Activated CD8-positive, alpha-beta T cell treated with anti-CD3 and anti-CD28 coated beads for 36 hours (primary cell): ENCODE results near the gene ARMH3. TPM values are rescaled to one million over a fixed set of nuclear protein-coding genes. Genes with fewer than 3 reads are reported as not detected.
A peak's percentile ranks its signal among the peaks of the same experiment; 100 is the strongest.

ENCODE experiments used
- ATAC-seq: fragments of 200-7000 bp; cut with Tn5 transposase; one replicate; pipeline ENCODE4 v1.10.0; 2021; ENCODE audit warnings: mild to moderate bottlenecking, moderate library complexity
- CTCF ChIA-PET: fragments of 350-600 bp; sonication (Branson Sonifier 250); formaldehyde crosslinking; loops from one replicate; lab custom pipeline; 2021; ENCODE audit warnings: antibody characterized with exemption; lab: Charles Lee
- POLR2A ChIA-PET: fragments of 350-600 bp; sonication (Branson Sonifier 250); formaldehyde crosslinking; loops from one replicate; lab custom pipeline; 2021; ENCODE audit warnings: antibody characterized with exemption; lab: Charles Lee
- DNase-seq: peaks from one replicate; pipeline ENCODE4 v3.0.0-alpha.2; 2020
- H3K27ac Mint-ChIP-seq: one replicate; pipeline ENCODE4 v1.8.0; 2021; ENCODE audit warnings: mild to moderate bottlenecking, mixed read lengths
- H3K27me3 Mint-ChIP-seq: one replicate; pipeline ENCODE4 v1.8.0; 2021; ENCODE audit warnings: mixed read lengths
- H3K36me3 Mint-ChIP-seq: one replicate; pipeline ENCODE4 v1.8.0; 2021; ENCODE audit warnings: low read depth, mixed read lengths
- H3K4me1 Mint-ChIP-seq: one replicate; pipeline ENCODE4 v1.8.0; 2021; ENCODE audit warnings: low read depth, mixed read lengths
- H3K4me3 Mint-ChIP-seq: one replicate; pipeline ENCODE4 v1.8.0; 2021; ENCODE audit warnings: mild to moderate bottlenecking, moderate library complexity, mixed read lengths
- H3K9me3 Mint-ChIP-seq: one replicate; pipeline ENCODE4 v1.8.0; 2021; ENCODE audit warnings: mixed read lengths
- intact Hi-C: fragments of 100-400 bp; cut with micrococcal nuclease; formaldehyde crosslinking; loops from one replicate; pipeline ENCODE4 v1.10.0; 2022
- total RNA-seq, 2 experiments: library from RNA; stranded (reverse); gene quantifications; one replicate each; pipeline ENCODE4 v1.2.3, GENCODE V29; 2021
- TF ChIP-seq, protein P1 (sequence below): fragments of 200-600 bp; IDR thresholded peaks from one replicate; pipeline ENCODE4 v1.8.0; 2022; ENCODE audit warnings: antibody characterized with exemption, mild to moderate bottlenecking

The ARMH3 gene
- total RNA-seq, 2 experiments from 2014 or later = 16.2 to 18.4 TPM

DNA sequence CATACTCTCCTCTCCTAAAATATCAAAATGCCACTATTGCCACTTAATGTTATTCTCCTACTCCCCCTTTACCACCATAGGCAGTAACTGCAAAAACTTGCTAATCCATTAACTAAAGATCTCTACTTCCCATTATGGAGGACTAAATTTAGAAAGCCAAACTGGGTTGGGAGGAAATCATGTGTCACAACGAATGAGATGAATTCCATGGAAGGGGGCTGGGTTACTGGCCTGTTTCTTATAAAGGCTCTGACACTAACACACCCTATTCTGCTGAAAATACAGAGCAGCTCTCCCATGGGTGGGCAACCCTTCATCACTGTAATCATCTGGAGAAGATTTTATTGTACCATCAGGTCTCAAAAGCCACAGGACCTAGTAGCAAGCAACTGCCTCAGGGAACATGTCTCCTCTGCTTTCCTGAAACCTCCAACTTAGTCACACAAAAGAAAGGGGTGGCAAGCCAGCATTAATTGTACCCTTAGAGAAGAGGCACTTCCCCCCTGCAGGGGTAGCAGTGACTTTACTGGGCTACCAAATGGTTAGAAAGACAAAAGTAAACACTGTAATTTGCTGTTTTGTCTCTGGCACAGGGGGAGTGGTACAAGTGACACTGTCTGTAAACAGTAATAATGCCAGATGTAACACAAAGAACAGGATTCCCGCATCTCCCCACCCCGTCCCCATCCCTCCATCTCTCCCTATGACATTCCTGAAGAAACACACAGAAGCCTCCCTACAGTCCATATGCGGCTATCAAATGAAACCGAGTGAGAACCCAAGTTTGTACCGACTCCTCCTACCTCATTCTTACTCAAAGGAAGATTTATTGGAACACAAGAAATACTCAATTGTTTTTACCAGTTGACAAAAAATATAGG, 81.6 kb downstream of the ARMH3 start:
- H3K36me3 Mint-ChIP-seq = peaks cover 27% of the 10 kb centered on the region
- ChIA-PET CTCF (interaction anchor here (1.2 to 3.6 kb wide), 2 partner anchors 85 to 133 kb away, joined by 3 to 22 read pairs; no protein-coding TSS in a partner anchor), POLR2A (no interaction called here)
- ATAC-seq = no peak
- peak overlapping the region; percentile 70 for H3K27ac Mint-ChIP-seq
- TF ChIP-seq, protein P1, sequence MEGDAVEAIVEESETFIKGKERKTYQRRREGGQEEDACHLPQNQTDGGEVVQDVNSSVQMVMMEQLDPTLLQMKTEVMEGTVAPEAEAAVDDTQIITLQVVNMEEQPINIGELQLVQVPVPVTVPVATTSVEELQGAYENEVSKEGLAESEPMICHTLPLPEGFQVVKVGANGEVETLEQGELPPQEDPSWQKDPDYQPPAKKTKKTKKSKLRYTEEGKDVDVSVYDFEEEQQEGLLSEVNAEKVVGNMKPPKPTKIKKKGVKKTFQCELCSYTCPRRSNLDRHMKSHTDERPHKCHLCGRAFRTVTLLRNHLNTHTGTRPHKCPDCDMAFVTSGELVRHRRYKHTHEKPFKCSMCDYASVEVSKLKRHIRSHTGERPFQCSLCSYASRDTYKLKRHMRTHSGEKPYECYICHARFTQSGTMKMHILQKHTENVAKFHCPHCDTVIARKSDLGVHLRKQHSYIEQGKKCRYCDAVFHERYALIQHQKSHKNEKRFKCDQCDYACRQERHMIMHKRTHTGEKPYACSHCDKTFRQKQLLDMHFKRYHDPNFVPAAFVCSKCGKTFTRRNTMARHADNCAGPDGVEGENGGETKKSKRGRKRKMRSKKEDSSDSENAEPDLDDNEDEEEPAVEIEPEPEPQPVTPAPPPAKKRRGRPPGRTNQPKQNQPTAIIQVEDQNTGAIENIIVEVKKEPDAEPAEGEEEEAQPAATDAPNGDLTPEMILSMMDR = no peak
- H3K4me3 Mint-ChIP-seq = peak overlapping the region; percentile 44
- peak; percentile 2 for DNase-seq
- H3K27me3 Mint-ChIP-seq = no peaks in the 10 kb centered on the region
- peaks cover 23% of the 10 kb centered on the region for H3K4me1 Mint-ChIP-seq
- intact Hi-C loops = no loop called here
- H3K9me3 Mint-ChIP-seq = no peaks in the 10 kb centered on the region

DNA sequence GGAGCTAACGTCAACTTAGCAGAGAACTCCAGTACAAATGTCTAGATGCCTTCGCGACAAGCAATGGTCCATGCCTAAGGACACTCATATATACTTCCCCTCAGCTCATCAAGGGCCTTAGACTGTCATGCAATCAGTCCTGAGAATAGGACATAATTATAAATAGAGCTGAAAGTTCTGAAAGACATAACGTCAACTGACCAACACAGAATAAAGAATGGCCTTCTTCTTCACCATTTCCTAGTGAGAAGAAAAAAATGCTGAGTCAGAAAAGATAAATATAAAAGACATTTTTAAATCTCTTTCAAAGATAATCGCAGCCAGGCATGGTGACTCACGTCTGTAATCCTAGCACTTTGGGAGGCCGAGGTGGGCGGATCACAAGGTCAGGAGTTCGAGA, 83.2 kb downstream of the ARMH3 start:
- Mint-ChIP-seq H3K9me3 (no peaks in the 10 kb centered on the region), H3K27ac (no peak overlapping the region), H3K4me3 (no peak overlapping the region), H3K27me3 (no peaks in the 10 kb centered on the region), H3K4me1 (peaks cover 35% of the 10 kb centered on the region), H3K36me3 (peaks cover 34% of the 10 kb centered on the region)
- ChIA-PET CTCF (interaction anchor here (0.8 to 3.6 kb wide), 5 partner anchors 15 to 259 kb away, joined by 4 to 22 read pairs (median 6); no protein-coding TSS in a partner anchor), POLR2A (no interaction called here)
- no peak for DNase-seq
- no peak for ATAC-seq
- TF ChIP-seq, protein P1 = no peak
- intact Hi-C loops = no loop called here

DNA sequence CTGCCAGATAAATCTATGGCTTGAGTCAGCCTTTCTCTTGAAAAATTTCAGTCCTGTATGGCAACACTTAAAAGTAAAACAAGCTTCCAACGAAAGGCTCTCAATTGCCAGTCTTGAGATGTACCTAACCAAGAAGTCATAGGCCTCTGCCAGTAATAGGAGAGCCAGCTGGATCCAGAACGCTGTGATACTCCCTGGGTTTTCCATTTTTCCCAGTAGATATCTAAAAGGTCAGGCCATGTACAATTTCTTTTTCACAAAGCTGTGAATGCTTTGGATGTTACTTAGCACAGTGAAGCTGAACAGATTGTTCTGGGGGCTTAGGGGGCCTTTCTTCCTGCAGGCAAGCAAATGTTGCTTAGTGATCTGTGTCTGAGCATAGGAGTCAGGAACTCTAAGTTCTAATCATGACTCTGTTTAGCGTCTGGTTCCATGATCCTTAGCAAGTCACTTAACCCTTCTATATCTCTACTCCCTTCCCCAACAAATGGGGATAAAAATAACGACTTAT, 86.5 kb downstream of the ARMH3 start:
- TF ChIP-seq, protein P1 = no peak
- Mint-ChIP-seq H3K4me1 (peaks cover 37% of the 10 kb centered on the region), H3K9me3 (no peaks in the 10 kb centered on the region), H3K27me3 (no peaks in the 10 kb centered on the region), H3K27ac (peak overlapping the region; percentile 29), H3K36me3 (peaks cover 32% of the 10 kb centered on the region), H3K4me3 (no peak overlapping the region)
- intact Hi-C loops = no loop called here
- POLR2A ChIA-PET = interaction anchor here (0.5 to 0.6 kb wide), 2 partner anchors 28 to 109 kb away, joined by 3 read pairs; no protein-coding TSS in a partner anchor
- CTCF ChIA-PET = interaction anchor here (1.0 to 2.0 kb wide), 6 partner anchors 12 to 144 kb away, joined by 3 to 8 read pairs (median 3); no protein-coding TSS in a partner anchor
- DNase-seq = no peak
- ATAC-seq = no peak

DNA sequence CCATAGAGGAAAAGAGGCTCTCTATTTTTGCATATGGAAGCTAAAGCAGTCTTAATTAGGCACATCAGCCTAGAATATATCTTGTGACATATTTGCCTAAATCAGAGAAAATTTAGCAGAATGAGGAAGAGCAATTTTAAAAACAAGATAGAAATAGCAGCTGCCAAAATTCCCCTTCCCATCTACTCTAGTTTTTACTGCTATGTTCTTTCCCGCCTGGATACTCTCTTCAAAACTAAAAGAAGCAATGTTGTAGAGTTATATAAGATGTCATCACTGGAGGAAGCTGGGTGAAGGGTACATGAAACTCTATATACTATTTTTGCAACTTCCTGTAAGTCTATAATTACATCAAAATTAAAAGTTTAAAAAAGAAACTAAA, 87.0 kb downstream of the ARMH3 start:
- ChIA-PET POLR2A (interaction anchor here (0.5 kb wide), 1 partner anchor 28 kb away, joined by 3 read pairs; no protein-coding TSS in a partner anchor), CTCF (interaction anchor here (1.0 to 2.0 kb wide), 6 partner anchors 11 to 145 kb away, joined by 3 to 8 read pairs (median 3); no protein-coding TSS in a partner anchor)
- DNase-seq (no peak), ATAC-seq (no peak)
- Mint-ChIP-seq H3K4me1 (peaks cover 32% of the 10 kb centered on the region), H3K36me3 (peaks cover 32% of the 10 kb centered on the region), H3K9me3 (no peaks in the 10 kb centered on the region), H3K27me3 (no peaks in the 10 kb centered on the region), H3K4me3 (no peak overlapping the region), H3K27ac (peak overlapping the region; percentile 29)
- intact Hi-C loops = no loop called here
- TF ChIP-seq, protein P1 = no peak
